GM19397 (cell line): Measurements from ENCODE around the gene MOK.

Experiments used
- ATAC-seq: cut with Tn5 transposase; IDR thresholded peaks from one replicate; pipeline ENCODE4 v1.9.1; 2021; ENCODE audit warnings: mild to moderate bottlenecking, moderate library complexity; ENCODE audit not compliant: unreplicated experiment

Gene MOK

GRCh38 chr14:102288139-102288538 is 16.8 kb downstream of the MOK start:
- ATAC-seq: no peak

GRCh38 chr14:102285106-102285505 is 19.9 kb downstream of the MOK start:
- no peak for ATAC-seq

DNA sequence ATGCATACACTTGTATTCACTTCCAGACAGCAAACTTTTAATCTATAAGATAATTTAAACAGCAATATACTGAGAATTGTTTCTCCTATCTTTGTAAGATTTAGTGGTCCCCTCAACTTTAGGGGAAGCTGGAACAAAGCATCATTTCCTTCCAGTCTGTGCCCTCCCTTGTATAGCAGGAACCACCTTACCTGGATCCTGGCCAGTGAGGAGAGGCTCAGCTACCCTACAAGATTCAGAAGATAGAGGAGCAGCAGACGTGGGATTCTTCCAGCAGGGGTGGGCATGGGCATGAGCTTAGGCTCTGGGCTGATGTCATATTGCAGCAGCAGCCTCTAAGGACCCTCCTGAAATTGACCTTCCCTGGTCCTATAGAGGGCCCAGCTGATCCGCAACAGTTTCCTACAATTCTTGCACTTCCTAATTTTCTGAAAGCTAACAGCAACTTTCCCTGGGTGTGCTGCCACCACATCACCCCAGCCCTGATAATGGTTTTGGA is 21.3 kb downstream of the MOK start:
- ATAC-seq: no peak

DNA sequence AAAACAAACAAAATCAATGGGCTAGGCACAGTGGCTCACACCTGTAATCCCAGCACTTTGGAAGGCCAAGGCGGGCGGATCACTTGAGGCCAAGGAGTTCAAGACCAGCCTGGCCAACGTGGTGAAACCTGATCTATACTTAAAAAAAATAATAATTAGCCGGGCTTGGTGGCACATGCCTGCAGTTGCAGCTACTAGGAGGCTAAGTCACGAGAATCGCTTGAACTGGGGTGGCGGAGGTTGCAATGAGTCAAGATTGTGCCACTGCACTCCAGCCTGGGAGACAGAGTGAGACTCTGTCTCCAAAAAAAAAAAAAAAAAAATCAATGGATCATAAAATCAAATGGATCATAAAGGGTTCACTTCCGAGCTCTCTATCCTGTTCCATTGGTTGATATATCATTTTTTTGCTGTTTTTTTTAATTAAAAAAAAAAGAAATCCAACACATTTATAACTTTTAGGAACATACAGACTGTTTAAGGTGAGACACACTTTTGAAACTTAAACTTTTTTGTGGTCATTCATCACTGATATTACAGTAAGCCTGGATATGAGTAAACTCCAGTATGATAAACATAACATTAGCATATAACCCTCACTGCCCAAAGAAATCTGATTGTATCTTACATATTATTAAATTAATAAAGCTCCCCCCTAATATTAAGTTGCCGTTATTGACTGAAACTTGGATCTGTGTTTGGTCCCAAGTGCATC is 22.1 kb downstream of the MOK start:
- no peak for ATAC-seq

DNA sequence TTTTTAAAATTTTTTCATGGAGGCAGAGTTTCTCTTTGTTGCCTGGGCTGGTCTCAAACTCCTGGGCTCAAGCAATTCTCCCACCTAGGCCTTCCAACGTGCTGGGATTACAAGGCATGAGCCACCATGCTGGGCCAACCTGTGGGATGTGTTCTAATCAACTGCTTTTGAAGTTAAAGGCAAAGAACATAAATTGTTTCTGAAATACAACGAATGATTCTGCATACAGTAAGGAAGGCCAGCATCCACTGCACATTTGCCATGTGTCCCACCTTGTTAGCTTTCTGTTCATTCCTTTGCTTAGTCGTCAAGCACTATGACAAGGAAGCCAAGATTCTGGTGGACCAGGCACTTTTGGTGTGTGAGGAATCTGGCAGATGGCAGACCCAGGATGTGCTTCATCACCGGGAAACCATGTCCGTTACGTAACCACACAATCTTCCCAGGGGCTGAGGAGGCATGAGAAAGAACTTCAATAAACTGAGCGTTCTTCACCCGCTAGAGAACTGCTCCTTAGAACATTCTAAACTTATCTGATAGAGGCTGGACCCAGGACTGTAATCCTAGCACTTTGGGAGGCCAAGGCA is 24.5 kb downstream of the MOK start:
- ATAC-seq: no peak

DNA sequence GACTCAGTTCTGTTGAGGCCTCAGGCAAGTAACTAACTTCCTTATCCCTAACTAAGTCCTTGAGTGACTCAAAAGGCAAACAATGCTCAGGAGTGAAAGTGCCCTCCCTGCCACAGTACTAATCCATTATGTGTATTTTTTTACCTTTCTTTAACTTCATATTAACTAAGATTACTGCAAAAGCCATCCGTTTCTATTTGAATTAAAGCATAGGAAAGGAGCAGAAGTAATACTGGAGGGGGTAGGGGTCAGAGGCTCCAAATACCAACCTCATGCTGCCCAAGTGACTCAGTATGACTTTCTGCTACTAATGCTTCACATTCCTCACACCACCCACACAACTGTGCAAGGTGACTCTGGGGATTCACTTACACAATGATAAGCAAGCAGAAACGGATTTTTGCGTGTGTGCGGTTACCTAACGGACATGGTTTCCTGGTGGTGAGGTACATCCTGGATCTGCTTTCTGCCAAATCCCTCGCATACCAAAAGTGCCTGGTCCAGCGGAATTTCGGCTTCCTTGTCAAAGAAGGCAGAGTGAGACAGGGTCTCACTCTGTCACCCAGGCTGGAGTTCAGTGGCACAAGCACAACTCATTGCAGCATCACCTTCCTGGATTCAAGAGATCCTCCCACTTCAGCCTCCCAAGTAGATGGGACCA is 25.1 kb downstream of the MOK start:
- ATAC-seq: no peak

DNA sequence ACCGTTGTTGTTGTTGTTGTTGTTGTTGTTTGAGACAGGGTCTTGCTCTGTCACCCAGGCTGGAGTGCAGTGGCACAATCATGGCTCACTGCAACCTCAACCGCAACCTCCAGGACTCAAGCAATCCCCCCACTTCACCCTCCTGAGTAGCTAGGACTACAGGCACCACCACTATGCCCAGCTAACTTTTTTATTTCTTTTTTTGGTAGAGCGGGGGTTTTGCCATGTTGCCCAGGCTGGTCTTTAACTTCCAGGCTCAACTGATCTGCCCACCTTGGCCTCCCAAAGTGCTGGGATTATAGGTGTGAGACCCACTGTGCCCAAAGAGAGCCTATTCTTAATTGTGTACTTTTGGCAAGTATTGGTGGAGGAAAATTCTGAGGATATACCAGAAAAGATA is 25.7 kb downstream of the MOK start:
- no peak for ATAC-seq

DNA sequence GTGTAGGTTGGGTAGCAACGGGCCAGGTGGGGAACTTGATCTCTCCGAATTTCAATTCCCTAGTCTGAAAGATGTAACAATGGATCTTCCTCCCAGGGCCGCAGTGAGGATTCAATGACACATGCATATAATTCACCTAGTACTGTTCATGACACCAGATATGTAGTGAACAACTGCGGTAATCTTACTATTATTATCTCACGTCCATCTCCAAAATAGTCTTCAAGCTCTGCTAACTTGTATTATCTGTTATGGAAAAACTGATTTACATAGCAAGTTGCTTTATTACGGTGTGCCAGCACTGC is 26.4 kb downstream of the MOK start:
- no peak for ATAC-seq

GRCh38 chr14:102277874-102278630 is 26.9 kb downstream of the MOK start:
- no peak for ATAC-seq

- ATAC-seq: no peak
Measured at GRCh38 chr14:102275866-102276265, 29.1 kb downstream of the MOK start.

GRCh38 chr14:102272392-102272791 is 32.6 kb downstream of the MOK start:
- no peak for ATAC-seq

DNA sequence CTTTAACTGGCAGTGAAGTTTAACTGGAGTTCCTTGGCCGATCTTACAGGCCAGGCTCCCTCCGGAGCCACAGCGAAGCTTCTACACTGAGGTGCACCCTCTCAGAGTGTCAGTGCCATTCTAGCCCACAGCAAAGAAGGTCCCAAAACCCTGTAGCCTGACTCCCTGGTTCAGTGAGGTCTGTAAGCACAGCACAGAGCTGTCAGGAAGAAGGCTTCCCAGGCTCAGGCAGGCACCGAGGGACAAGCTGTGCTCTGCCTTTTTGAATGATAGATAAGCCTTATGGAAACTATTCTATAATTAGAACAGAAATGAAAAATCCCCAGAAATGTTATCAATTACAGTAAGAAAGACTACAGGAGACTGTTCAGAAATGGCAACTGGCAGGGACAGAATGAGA is 40.2 kb downstream of the MOK start:
- ATAC-seq: no peak

GRCh38 chr14:102264355-102264754 is 40.6 kb downstream of the MOK start:
- ATAC-seq: no peak

DNA sequence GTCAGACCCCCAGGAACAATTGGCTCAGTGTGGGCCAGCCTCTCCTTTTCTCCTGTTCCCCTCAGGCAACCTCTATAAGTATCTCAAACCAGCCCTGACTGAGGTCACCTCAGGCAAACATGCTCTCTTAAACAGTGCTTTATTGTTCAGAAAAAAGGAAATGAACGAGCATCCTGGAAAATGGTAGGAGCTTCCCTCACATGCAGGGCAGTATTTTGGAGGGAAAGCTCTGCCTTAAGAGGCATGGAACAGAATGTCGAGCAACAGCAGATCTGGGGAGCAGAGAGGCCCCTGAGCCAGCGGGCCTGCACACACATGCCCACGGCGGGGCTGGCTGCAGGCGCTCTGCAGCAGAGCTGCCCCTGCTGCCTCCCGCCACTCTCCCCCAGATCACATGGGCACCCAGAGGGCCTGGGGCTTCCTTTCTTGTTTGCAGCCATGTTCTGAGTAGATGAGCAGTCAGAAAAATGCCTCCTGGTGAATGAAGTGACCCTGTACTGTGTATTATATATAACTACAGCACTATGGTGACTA is 42.0 kb downstream of the MOK start:
- no peak for ATAC-seq

- ATAC-seq: no peak
Measured at GRCh38 chr14:102258136-102258535, 46.8 kb downstream of the MOK start.

- no peak for ATAC-seq
Measured at GRCh38 chr14:102256716-102257115, 48.2 kb downstream of the MOK start.

DNA sequence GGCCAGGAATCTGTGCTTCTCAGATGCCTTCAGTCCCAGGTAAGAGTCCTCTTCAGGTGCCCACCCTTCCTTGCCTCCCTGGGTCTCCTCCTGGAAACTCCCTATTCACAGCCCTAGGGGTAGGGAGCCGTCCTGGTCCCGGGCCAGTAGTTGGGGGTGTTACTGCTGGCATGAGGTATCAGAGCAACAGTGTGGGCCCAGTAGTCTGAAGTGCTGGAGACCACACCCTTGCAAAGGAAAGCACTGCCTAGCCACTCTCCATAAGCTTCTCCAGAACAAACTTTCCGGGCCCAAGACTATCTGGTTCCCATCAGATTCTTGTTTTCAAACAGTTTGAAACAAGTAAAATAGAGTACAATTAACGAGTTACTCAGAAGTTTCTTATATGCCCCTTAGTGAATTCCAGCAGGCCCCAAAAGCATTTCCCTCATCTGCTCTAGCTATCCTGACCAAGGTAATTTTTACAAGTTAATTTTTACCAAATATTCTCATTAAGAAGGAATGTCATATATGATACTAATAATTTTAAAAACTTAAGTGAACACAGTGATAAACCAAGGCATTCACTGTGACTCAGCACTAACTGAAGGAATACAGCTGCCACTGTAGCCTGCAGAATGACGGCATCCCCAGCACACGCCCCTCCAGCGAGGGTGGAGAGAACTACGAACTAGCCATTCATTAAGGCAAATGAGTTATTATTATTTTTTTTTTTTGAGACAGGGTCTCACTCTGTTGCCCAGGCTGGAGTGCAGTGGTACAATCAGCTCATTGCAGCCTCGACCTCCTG is 49.4 kb downstream of the MOK start:
- ATAC-seq: no peak

GRCh38 chr14:102252834-102253801 is 51.8 kb downstream of the MOK start:
- no peak for ATAC-seq

- no peak for ATAC-seq
Measured at GRCh38 chr14:102251161-102251560, 53.8 kb downstream of the MOK start.
